Activated naive CD4-positive, alpha-beta T cell treated with anti-CD3 and anti-CD28 coated beads, Interleukin-2, amount 50 U/mL, for 72 hours (primary cell): ENCODE data around the gene WDR18. TPM values are rescaled to one million over a fixed set of nuclear protein-coding genes. Genes with fewer than 3 reads are reported as not detected.
A peak's percentile ranks its signal among the peaks of the same experiment; 100 is the strongest.

Experiments used
- ATAC-seq, 2 donors: fragments of 150-1000 bp; cut with Tn5 transposase; 2 replicates each; pipeline ENCODE4 v1.10.0; 2021; ENCODE audit warnings: mild to moderate bottlenecking in 2 of 2, moderate library complexity in 2 of 2
- DNase-seq, 2 donors: peaks; one replicate each; pipeline ENCODE4 v3.0.0; 2021 to 2022; ENCODE audit warnings: low spot score in 2 of 2
- H3K27ac Mint-ChIP-seq, 2 donors: one replicate each; pipeline ENCODE4 v1.8.0; 2022; ENCODE audit warnings: mild to moderate bottlenecking in 2 of 2, mixed read lengths in 2 of 2
- H3K36me3 Mint-ChIP-seq, 2 donors: one replicate each; pipeline ENCODE4 v1.8.0; 2022; ENCODE audit warnings: mixed read lengths in 2 of 2
- H3K9me3 Mint-ChIP-seq, 2 donors: one replicate each; pipeline ENCODE4 v1.8.0; 2022; ENCODE audit warnings: mixed read lengths in 2 of 2
- total RNA-seq, 2 donors: library from RNA; stranded (reverse); gene quantifications; one replicate each; pipeline ENCODE4 v1.2.3, GENCODE V29; 2022

WDR18 gene
- total RNA-seq, 2 donors from 2014 or later, result 55.5 to 83.8 TPM

DNA sequence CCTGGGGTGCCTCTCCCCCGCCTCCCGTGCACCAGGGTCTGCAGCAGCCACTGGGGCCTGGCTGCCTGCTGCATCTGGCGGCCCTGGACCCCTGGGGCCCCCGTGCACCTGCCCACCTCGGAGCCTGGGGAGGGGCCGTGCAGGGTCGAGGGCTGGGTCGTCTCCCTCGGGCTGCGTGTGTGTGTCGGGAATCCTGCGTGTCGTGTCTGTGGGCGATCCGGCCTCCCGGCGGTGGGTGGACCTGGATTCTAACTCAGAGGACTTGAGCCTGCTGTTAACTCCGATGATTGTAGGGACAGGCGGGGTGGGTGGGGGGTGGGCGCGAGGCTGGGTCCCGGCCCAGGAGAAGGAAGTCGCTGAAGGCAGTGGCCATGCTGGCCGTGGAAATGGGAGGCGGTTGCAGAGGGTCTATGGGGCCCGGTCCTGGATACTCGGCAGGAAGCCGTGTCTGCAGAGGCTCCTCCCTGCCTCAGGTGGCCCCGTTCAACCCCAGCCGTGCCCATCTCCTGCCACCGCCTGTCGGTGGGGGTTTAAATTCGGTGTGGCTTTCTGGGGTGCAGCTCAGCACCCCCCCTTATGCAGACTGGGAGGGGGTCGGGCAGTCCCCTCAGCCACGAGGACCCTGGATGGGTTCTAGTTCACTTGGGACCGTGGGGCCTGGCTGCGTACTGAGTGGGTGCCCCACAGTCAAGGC is 9.4 kb upstream of the WDR18 start:
- H3K27ac Mint-ChIP-seq, result no peak overlapping the region
- H3K9me3 Mint-ChIP-seq, result peaks cover 0 to 5% of the 10 kb centered on the region in 2 donors
- H3K36me3 Mint-ChIP-seq, result peaks cover 13% of the 10 kb centered on the region in 2 donors
- no peak for ATAC-seq
- DNase-seq, result no peak

DNA sequence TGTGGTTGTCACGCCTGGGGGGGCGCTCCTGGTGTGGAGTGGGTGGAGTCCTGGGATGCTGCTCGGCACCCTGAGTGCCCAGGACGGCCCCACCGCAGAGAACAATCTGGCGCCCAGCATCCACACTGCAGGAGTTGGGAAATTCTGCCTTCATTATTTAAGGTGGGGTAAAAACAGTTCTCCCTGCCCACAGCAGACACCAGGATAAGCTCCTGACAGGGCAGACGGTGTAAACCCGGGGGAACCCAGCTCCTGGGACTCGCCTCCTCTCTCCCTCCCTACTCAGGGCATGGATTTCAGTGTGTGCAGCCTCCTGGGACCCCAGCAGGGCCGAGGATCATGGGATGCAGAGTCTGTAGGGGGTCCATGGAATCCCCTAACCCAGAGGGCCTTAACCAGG is 7.7 kb upstream of the WDR18 start:
- no peak overlapping the region for H3K27ac Mint-ChIP-seq
- peaks cover 2 to 3% of the 10 kb centered on the region in 2 donors for H3K36me3 Mint-ChIP-seq
- no peak for ATAC-seq
- no peaks in the 10 kb centered on the region for H3K9me3 Mint-ChIP-seq
- DNase-seq, result no peak

DNA sequence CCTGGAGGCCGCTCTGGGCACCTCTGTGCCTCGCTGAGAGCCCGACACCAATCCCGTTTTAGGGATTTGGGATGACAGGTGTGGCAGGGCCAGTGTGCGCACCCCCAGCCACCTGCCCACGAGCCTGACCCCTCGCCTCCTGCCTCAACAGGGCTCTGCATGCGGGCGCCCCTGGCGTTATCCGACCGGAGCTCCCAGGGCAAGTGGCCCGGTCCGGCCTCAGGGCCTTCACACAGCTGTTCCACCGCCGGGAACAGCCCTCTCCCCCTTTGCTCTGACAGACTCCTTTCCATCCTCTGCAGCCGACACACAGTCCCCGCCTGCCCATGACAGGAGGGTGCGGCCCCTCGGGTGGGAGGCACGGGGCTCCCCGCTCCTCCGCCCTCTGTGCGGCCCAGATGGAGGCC is 7.1 kb upstream of the WDR18 start:
- no peaks in the 10 kb centered on the region for H3K9me3 Mint-ChIP-seq

DNA sequence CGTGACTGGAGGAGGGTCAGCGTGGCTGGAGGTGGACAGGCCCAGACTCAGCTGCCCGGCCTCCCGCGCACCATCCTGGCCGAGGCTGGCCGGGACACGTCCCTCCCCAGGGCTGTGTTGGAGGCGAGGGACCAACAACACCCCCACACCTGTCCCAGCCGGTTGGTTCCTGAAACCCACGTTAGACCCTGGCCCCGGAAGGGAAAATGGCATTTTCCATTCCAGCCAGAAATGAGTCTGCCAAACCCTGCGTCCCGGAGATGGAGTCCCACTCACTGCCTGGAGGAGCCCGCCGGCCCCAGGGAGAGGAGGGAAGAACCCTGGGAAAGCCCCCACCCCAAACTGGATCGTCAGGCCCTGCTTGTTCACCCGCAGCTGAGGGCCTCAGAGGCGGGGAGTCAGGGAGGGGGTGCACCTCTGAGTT is 4.8 kb upstream of the WDR18 start:
- Mint-ChIP-seq H3K9me3 (no peaks in the 10 kb centered on the region), H3K36me3 (peaks cover 3% of the 10 kb centered on the region in 2 donors), H3K27ac (no peak overlapping the region)
- ATAC-seq (no peak), DNase-seq (no peak)

More for the DNA sequence above, 7.1 kb upstream of the WDR18 start:
- no peak for DNase-seq
- Mint-ChIP-seq H3K27ac (no peak overlapping the region), H3K36me3 (no peaks in the 10 kb centered on the region)
- peak in 1 of 2 donors; percentile 16 for ATAC-seq

- DNase-seq (no peak), ATAC-seq (no peak)
- H3K36me3 Mint-ChIP-seq, result peaks cover 5% of the 10 kb centered on the region in 2 donors
- no peak overlapping the region for H3K27ac Mint-ChIP-seq
- no peaks in the 10 kb centered on the region for H3K9me3 Mint-ChIP-seq
These were observed 3.8 kb upstream of the WDR18 start for GRCh38 chr19:980133-980998.

GRCh38 chr19:982567-983170 is 1.5 kb upstream of the WDR18 start:
- H3K27ac Mint-ChIP-seq, result no peak overlapping the region
- peak; percentile 83 to 91 for DNase-seq
- H3K9me3 Mint-ChIP-seq, result no peaks in the 10 kb centered on the region
- peaks cover 5 to 10% of the 10 kb centered on the region in 2 donors for H3K36me3 Mint-ChIP-seq
- ATAC-seq, result peak; percentile 87 to 89

- ATAC-seq (no peak), DNase-seq (no peak)
- H3K36me3 Mint-ChIP-seq, result peaks cover 5 to 10% of the 10 kb centered on the region in 2 donors
- H3K9me3 Mint-ChIP-seq, result no peaks in the 10 kb centered on the region
- H3K27ac Mint-ChIP-seq, result no peak overlapping the region
These were observed 1.9 kb downstream of the WDR18 start for GRCh38 chr19:986083-986482.

GRCh38 chr19:988081-988480 is 3.9 kb downstream of the WDR18 start:
- Mint-ChIP-seq H3K36me3 (peaks cover 5 to 10% of the 10 kb centered on the region in 2 donors), H3K9me3 (no peaks in the 10 kb centered on the region), H3K27ac (peak overlapping the region in 1 of 2 donors; percentile 89)
- no peak for DNase-seq
- ATAC-seq, result no peak

DNA sequence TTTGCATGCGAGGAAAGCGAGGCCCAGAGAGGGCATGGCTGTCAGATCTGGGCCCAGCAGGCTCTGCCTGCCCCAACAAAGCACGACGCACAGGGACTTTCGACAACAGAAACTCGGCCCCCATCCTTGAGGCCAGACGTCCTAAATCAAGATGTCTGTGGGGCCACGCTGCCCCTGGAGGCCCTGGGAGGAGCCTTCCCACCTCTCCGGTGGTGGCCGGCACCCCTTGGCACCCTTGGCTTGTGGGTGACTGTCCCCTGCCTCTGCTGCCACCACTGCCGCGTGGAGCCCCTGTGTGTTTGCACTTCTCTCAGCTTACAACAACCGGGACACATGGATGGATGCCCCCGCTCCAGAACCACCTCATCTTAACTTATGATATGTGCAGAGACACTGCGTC is 4.4 kb downstream of the WDR18 start:
- DNase-seq, result peak in 1 of 2 donors; percentile 56
- Mint-ChIP-seq H3K9me3 (no peaks in the 10 kb centered on the region), H3K36me3 (peaks cover 5 to 10% of the 10 kb centered on the region in 2 donors), H3K27ac (no peak overlapping the region)
- no peak for ATAC-seq

DNA sequence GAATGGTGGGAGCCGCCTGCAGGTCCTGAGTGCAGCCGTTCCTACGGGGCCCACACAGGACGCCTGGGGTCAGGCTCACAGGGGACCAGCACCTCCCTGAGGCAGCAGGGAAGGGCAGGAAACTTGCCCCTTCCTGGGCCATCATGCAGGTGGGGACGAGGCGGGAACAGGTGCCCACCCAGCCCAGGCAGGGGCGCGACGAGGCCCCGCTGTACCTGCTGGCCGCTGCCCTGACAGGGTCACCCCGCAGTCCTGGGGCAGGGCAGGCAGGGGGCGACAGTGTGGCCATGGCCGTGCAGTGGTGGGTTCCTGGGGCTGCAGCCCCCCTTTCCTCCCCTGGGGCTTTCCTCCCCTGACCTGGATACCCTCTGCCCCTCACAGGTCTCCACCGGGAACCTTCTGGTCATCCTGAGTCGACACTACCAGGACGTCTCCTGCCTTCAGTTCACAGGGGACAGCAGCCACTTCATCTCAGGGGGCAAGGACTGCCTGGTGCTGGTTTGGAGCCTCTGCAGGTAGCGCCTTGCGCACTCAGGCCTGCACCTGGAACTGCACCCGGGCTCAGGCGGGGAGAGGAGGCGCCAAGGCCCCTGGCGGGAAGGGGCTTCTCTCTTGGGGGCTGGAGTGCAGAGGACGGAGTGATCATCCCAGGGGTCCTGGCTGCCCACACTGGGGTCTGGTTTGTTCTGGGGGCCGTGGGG is 5.4 kb downstream of the WDR18 start:
- no peak overlapping the region for H3K27ac Mint-ChIP-seq
- H3K36me3 Mint-ChIP-seq, result peaks cover 0 to 5% of the 10 kb centered on the region in 2 donors
- DNase-seq (peak in 1 of 2 donors; percentile 55), ATAC-seq (no peak)
- H3K9me3 Mint-ChIP-seq, result no peaks in the 10 kb centered on the region

DNA sequence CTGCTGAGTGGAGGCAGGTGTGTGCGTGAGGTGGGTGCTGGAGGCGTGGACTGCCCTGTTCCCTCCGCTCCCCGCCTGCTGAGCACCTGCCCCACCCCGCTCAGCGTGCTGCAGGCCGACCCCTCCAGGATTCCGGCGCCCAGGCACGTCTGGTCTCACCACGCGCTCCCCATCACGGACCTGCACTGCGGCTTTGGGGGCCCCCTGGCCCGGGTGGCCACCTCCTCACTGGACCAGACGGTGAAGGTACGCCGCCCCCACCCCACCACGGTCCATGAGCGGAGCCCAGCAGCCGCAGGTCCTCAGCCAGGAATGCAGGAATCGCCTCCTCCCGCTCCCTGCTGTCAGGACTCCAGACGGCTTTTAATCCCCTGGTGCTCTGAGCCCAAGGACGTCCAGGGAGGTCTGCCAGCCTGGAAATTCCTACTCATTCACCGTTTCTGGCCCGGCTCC is 6.0 kb downstream of the WDR18 start:
- DNase-seq (peak in 1 of 2 donors; percentile 56), ATAC-seq (no peak)
- H3K9me3 Mint-ChIP-seq, result no peaks in the 10 kb centered on the region
- peaks cover 0 to 5% of the 10 kb centered on the region in 2 donors for H3K36me3 Mint-ChIP-seq
- no peak overlapping the region for H3K27ac Mint-ChIP-seq

GRCh38 chr19:990746-991145 is 6.6 kb downstream of the WDR18 start:
- Mint-ChIP-seq H3K9me3 (no peaks in the 10 kb centered on the region), H3K27ac (no peak overlapping the region), H3K36me3 (peaks cover 0 to 5% of the 10 kb centered on the region in 2 donors)
- ATAC-seq, result no peak
- DNase-seq, result no peak

DNA sequence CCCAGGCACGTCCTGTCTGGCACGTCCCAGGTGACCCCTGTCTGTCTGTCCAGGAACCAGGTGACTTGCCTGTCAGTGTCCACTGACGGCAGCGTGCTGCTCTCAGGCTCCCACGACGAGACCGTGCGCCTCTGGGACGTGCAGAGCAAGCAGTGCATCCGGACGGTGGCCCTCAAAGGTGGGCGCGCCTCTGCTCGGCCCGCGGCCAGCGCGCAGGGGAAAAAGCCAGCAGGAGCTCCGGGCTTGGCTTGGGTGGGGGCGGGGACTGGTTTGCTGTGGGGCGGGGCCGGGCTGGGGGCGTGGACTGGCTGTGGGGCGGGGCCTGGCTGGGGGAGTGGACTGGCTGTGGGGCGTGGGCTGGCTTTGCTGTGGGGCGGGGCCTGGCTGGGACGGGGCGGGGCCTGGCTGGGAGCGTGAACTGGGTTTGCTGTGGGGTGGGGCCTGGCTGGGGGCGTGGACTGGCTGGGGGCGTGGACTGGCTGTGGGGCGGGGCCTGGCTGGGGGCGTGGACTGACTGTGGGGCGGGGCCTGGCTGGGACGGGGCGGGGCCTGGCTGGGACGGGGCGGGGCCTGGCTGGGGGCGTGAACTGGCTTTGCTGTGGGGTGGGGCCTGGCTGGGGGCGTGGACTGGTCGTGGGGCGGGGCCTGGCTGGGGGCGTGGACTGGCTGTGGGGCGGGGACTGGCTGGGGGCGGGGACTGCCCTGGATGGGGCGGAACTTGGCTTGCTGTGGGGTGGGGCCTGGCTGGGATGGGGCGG is 7.2 kb downstream of the WDR18 start:
- ATAC-seq, result peak; percentile 34 to 77

GRCh38 chr19:991932-992669 is 8.0 kb downstream of the WDR18 start:
- Mint-ChIP-seq H3K27ac (no peak overlapping the region), H3K9me3 (no peaks in the 10 kb centered on the region), H3K36me3 (no peaks in the 10 kb centered on the region)
- DNase-seq (no peak), ATAC-seq (no peak)

More for the DNA sequence above, 7.2 kb downstream of the WDR18 start:
- peak in 1 of 2 donors; percentile 69 for DNase-seq
- Mint-ChIP-seq H3K9me3 (no peaks in the 10 kb centered on the region), H3K36me3 (peaks cover 0 to 5% of the 10 kb centered on the region in 2 donors), H3K27ac (no peak overlapping the region)

DNA sequence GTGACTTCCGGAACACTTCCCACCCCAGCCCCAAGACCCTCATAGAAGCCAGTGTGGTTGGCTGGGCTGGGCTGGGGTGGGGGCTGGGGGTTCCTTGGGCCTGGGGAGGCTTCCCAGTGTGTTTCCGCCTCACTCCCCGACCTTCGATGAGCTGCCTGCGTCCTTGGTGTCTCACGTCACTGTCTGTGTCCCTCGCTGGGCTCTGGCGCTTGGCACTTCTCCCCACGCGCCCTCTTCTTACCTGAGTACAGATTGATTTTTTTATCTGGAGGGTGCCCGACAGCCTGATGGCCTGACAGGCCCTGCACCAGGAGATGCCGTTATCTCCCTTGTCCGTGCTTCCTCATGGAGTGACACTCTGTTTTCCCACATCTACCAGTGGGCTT is 8.5 kb downstream of the WDR18 start:
- DNase-seq, result no peak
- H3K36me3 Mint-ChIP-seq, result no peaks in the 10 kb centered on the region
- ATAC-seq, result no peak
- no peaks in the 10 kb centered on the region for H3K9me3 Mint-ChIP-seq
- H3K27ac Mint-ChIP-seq, result no peak overlapping the region
